HEK293 (cell line): ENCODE data around the gene C5orf15.
A peak's percentile ranks its signal among the peaks of the same experiment; 100 is the strongest.

Experiments
- CTCF ChIA-PET: fragments of 350-600 bp; formaldehyde crosslinking; extraction: SDS; loops from one replicate; lab custom pipeline; 2021; ENCODE audit warnings: antibody characterized with exemption; lab: Yijun Ruan, JAX
- POLR2A ChIA-PET: fragments of 300-600 bp; formaldehyde crosslinking; extraction: SDS; loops from one replicate; lab custom pipeline; 2020; ENCODE audit warnings: antibody characterized with exemption, inconsistent platforms; lab: Yijun Ruan, JAX
- H3K27ac ChIP-seq: fragments of 200-500 bp; sonication (Bioruptor generic); 2 replicates; pipeline ENCODE4 v1.5.1; 2014; ENCODE audit warnings: low read depth, low read length, control low read depth, inconsistent platforms; ENCODE audit errors: extremely low read depth
- H3K36me3 ChIP-seq, 2 experiments: fragments of 200-500 bp in 1 of 2; sonication (Bioruptor generic) in 1 of 2; 1 replicate in 1 of 2; 2 replicates in 1 of 2; pipeline ENCODE4 v1.5.1; 2014 to 2017; ENCODE audit warnings: inconsistent platforms in 2 of 2, low read length in 2 of 2; ENCODE audit not compliant: control insufficient read depth in 2 of 2, insufficient read depth in 1 of 2
- H3K4me1 ChIP-seq: fragments of 200-500 bp; sonication (Bioruptor generic); 2 replicates; pipeline ENCODE4 v1.5.1; 2014; ENCODE audit warnings: mild to moderate bottlenecking, low read length, inconsistent platforms; ENCODE audit not compliant: control insufficient read depth, insufficient read depth
- H3K4me3 ChIP-seq: 2 replicates; pipeline ENCODE4 v1.5.1; 2011; ENCODE audit warnings: low read depth, mild to moderate bottlenecking, control low read depth, low read length, moderate library complexity
- H3K9me3 ChIP-seq: fragments of 200-500 bp; sonication (Bioruptor generic); 2 replicates; pipeline ENCODE4 v1.5.1; 2014; ENCODE audit warnings: low read depth, low read length, inconsistent platforms; ENCODE audit not compliant: control insufficient read depth, insufficient read depth
- GLIS1 ChIP-seq: fragments of 450-650 bp; formaldehyde crosslinking; IDR thresholded peaks from 2 replicates; pipeline ENCODE4 v1.5.1; 2016; ENCODE audit warnings: missing biosample characterization, missing genetic modification characterization
- REPIN1 ChIP-seq: fragments of 450-650 bp; formaldehyde crosslinking; IDR thresholded peaks from 2 replicates; pipeline ENCODE4 v1.5.1; 2017; ENCODE audit warnings: missing biosample characterization, missing genetic modification characterization, low read depth
- SALL2 ChIP-seq: fragments of 450-650 bp; formaldehyde crosslinking; IDR thresholded peaks from 2 replicates; pipeline ENCODE4 v1.5.0; 2017; ENCODE audit warnings: missing biosample characterization, mild to moderate bottlenecking, missing genetic modification characterization, borderline replicate concordance
- ZFHX2 ChIP-seq: fragments of 450-650 bp; formaldehyde crosslinking; conservative IDR thresholded peaks from 2 replicates; pipeline ENCODE4 v1.5.1; 2016; ENCODE audit warnings: missing biosample characterization, missing genetic modification characterization
- ZIC2 ChIP-seq: fragments of 450-650 bp; formaldehyde crosslinking; IDR thresholded peaks from 2 replicates; pipeline ENCODE4 v1.5.1; 2016; ENCODE audit warnings: missing biosample characterization, missing genetic modification characterization
- ZNF10 ChIP-seq: fragments of 450-650 bp; formaldehyde crosslinking; IDR thresholded peaks from 2 replicates; pipeline ENCODE4 v1.5.1; 2017; ENCODE audit warnings: missing biosample characterization, missing genetic modification characterization
- ZNF133 ChIP-seq: fragments of 450-650 bp; formaldehyde crosslinking; IDR thresholded peaks from 2 replicates; pipeline ENCODE4 v1.5.1; 2016; ENCODE audit warnings: missing biosample characterization, missing genetic modification characterization
- ZNF174 ChIP-seq: fragments of 450-650 bp; formaldehyde crosslinking; IDR thresholded peaks from 2 replicates; pipeline ENCODE4 v1.5.0; 2017; ENCODE audit warnings: missing biosample characterization, mild to moderate bottlenecking, missing genetic modification characterization
- ZNF19 ChIP-seq: fragments of 450-650 bp; formaldehyde crosslinking; IDR thresholded peaks from 2 replicates; pipeline ENCODE4; 2016; ENCODE audit warnings: missing biosample characterization, missing genetic modification characterization, low read depth
- ZNF544 ChIP-seq: fragments of 450-650 bp; formaldehyde crosslinking; IDR thresholded peaks from 2 replicates; pipeline ENCODE4 v1.5.0; 2017; ENCODE audit warnings: missing biosample characterization, missing genetic modification characterization
- ZNF610 ChIP-seq: fragments of 450-650 bp; formaldehyde crosslinking; IDR thresholded peaks from 2 replicates; pipeline ENCODE4 v1.5.1; 2016; ENCODE audit warnings: missing biosample characterization, missing genetic modification characterization, borderline replicate concordance
- ZNF707 ChIP-seq: fragments of 450-650 bp; formaldehyde crosslinking; IDR thresholded peaks from 2 replicates; pipeline ENCODE4 v1.5.1; 2016; ENCODE audit warnings: missing biosample characterization, missing genetic modification characterization
- ZNF747 ChIP-seq: fragments of 450-650 bp; formaldehyde crosslinking; IDR thresholded peaks from 2 replicates; pipeline ENCODE4 v1.5.1; 2016; ENCODE audit warnings: missing biosample characterization, missing genetic modification characterization
- ZNF791 ChIP-seq: fragments of 450-650 bp; formaldehyde crosslinking; IDR thresholded peaks from 2 replicates; pipeline ENCODE4 v1.5.1; 2016; ENCODE audit warnings: missing biosample characterization, missing genetic modification characterization
- ZNF792 ChIP-seq: fragments of 450-650 bp; formaldehyde crosslinking; IDR thresholded peaks from 2 replicates; pipeline ENCODE4 v1.5.1; 2016; ENCODE audit warnings: missing biosample characterization, missing genetic modification characterization
- ZNF837 ChIP-seq: fragments of 450-650 bp; formaldehyde crosslinking; IDR thresholded peaks from 2 replicates; pipeline ENCODE4 v1.5.1; 2016; ENCODE audit warnings: missing biosample characterization, missing genetic modification characterization
- ZSCAN23 ChIP-seq: fragments of 450-650 bp; formaldehyde crosslinking; IDR thresholded peaks from 2 replicates; pipeline ENCODE4 v1.5.1; 2016; ENCODE audit warnings: missing biosample characterization, missing genetic modification characterization
- TF ChIP-seq, protein P1 (sequence below): fragments of 450-650 bp; formaldehyde crosslinking; conservative IDR thresholded peaks from 2 replicates; pipeline ENCODE4 v1.5.1; 2016; ENCODE audit warnings: low read depth, missing biosample characterization, missing genetic modification characterization
- TF ChIP-seq, protein P2 (sequence below): fragments of 450-650 bp; formaldehyde crosslinking; IDR thresholded peaks from 2 replicates; pipeline ENCODE4 v1.5.1; 2016; ENCODE audit warnings: missing biosample characterization, missing genetic modification characterization
- TF ChIP-seq, protein P3 (sequence below): fragments of 450-650 bp; formaldehyde crosslinking; IDR thresholded peaks from 2 replicates; pipeline ENCODE4 v1.5.1; 2017; ENCODE audit warnings: missing biosample characterization, missing genetic modification characterization
- TF ChIP-seq, protein P4 (sequence below): fragments of 450-650 bp; formaldehyde crosslinking; IDR thresholded peaks from 2 replicates; pipeline ENCODE4 v1.5.1; 2016; ENCODE audit warnings: missing biosample characterization, missing genetic modification characterization

The C5orf15 gene

DNA sequence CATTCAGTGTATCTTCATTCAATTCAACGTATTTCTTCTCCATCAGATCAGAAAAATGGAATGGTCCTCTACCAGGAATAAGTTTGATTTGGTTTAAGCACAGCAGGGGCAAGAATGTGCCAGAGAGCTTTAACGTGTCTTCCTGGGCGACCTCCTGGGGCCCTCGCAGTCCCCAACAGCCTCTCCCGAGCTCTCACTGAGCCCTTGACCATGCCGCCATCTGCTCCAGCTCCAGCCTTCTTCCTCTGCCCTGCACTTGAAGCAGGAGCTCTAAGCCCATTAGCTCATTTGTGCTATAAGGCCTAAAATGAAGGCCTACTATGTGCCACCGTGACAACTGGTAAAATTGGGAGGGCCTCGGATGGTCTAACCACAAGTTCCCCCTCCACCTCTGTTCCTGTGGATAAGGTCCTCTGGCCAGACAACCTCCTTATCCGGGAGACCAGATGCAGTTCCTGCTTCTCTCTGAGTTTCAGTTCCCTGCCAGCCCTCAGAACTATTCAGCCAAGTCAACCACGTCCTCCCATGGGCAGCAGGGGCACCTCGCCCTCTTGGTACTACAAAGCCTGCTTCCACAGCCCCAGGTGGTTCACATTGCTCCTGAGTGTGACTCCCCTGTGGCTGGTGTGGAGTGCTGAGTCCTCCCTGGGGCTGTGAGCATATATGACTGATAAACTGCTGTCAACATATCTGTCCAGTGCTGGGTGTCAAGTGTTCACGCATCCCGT, 35.8 kb downstream of the C5orf15 start:
- H3K9me3 ChIP-seq = no peaks in the 10 kb centered on the region
- H3K4me1 ChIP-seq = no peaks in the 10 kb centered on the region; the same call in 1 of the 2 replicates
- ChIA-PET POLR2A (no interaction called here), CTCF (no interaction called here)
- H3K36me3 ChIP-seq = no peaks in the 10 kb centered on the region
- TF ChIP-seq, protein P1, sequence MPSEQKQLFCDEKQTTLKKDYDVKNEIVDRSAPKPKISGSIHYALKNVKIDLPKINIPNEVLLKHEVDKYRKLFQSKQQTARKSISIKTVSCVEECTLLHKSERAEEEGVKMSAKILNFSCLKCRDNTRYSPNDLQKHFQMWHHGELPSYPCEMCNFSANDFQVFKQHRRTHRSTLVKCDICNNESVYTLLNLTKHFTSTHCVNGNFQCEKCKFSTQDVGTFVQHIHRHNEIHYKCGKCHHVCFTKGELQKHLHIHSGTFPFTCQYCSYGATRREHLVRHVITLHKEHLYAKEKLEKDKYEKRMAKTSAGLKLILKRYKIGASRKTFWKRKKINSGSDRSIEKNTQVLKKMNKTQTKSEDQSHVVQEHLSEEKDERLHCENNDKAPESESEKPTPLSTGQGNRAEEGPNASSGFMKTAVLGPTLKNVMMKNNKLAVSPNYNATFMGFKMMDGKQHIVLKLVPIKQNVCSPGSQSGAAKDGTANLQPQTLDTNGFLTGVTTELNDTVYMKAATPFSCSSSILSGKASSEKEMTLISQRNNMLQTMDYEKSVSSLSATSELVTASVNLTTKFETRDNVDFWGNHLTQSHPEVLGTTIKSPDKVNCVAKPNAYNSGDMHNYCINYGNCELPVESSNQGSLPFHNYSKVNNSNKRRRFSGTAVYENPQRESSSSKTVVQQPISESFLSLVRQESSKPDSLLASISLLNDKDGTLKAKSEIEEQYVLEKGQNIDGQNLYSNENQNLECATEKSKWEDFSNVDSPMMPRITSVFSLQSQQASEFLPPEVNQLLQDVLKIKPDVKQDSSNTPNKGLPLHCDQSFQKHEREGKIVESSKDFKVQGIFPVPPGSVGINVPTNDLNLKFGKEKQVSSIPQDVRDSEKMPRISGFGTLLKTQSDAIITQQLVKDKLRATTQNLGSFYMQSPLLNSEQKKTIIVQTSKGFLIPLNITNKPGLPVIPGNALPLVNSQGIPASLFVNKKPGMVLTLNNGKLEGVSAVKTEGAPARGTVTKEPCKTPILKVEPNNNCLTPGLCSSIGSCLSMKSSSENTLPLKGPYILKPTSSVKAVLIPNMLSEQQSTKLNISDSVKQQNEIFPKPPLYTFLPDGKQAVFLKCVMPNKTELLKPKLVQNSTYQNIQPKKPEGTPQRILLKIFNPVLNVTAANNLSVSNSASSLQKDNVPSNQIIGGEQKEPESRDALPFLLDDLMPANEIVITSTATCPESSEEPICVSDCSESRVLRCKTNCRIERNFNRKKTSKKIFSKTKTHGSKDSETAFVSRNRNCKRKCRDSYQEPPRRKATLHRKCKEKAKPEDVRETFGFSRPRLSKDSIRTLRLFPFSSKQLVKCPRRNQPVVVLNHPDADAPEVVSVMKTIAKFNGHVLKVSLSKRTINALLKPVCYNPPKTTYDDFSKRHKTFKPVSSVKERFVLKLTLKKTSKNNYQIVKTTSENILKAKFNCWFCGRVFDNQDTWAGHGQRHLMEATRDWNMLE (tag by site-specific recombination) = no peak
- TF ChIP-seq ZNF544 (tag by site-specific recombination) = no peak
- TF ChIP-seq ZNF747 (tag by site-specific recombination) = no peak
- TF ChIP-seq SALL2 = no peak
- TF ChIP-seq ZNF19 = no peak
- peak; percentile 75 for TF ChIP-seq ZIC2 (tag by site-specific recombination)
- no peak for TF ChIP-seq GLIS1
- no peak for TF ChIP-seq ZNF837 (tag by site-specific recombination)
- H3K4me3 ChIP-seq = no peak overlapping the region
- no peak overlapping the region for H3K27ac ChIP-seq

DNA sequence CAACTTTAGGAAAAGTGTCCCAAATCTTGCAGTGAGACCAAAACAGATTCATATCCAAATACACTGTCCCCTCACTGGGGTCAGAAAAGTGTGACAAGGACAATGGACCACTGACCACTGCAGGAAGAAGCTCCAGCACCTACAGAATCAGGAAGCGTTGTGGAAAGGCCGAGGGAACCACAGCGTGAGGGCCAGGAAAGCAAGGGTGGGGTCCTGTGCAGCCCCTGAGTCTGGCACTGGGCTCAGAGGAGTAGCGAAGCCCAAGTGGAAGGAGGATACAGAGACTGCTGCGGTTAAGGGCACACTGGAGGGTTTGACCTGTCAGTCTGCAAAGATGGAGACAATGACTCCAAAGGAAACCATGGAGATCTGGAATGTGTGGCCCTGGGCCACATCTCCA, 36.9 kb downstream of the C5orf15 start:
- POLR2A ChIA-PET = no interaction called here
- Histone ChIP-seq H3K27ac (no peak overlapping the region), H3K36me3 (no peaks in the 10 kb centered on the region), H3K4me3 (no peak overlapping the region), H3K9me3 (no peaks in the 10 kb centered on the region), H3K4me1 (no peaks in the 10 kb centered on the region)
- CTCF ChIA-PET = interaction anchor here (0.5 kb wide), 1 partner anchor 321 kb away, joined by 4 read pairs; no protein-coding TSS in a partner anchor
- TF ChIP-seq ZNF837 (tag by site-specific recombination) (no peak), ZNF792 (tag by site-specific recombination) (no peak), ZNF133 (tag by site-specific recombination) (no peak), ZNF791 (tag by site-specific recombination) (no peak)
- TF ChIP-seq, protein P2, sequence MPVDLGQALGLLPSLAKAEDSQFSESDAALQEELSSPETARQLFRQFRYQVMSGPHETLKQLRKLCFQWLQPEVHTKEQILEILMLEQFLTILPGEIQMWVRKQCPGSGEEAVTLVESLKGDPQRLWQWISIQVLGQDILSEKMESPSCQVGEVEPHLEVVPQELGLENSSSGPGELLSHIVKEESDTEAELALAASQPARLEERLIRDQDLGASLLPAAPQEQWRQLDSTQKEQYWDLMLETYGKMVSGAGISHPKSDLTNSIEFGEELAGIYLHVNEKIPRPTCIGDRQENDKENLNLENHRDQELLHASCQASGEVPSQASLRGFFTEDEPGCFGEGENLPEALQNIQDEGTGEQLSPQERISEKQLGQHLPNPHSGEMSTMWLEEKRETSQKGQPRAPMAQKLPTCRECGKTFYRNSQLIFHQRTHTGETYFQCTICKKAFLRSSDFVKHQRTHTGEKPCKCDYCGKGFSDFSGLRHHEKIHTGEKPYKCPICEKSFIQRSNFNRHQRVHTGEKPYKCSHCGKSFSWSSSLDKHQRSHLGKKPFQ (tag by site-specific recombination) = no peak
- TF ChIP-seq, all 188 proteins: peak for 0

DNA sequence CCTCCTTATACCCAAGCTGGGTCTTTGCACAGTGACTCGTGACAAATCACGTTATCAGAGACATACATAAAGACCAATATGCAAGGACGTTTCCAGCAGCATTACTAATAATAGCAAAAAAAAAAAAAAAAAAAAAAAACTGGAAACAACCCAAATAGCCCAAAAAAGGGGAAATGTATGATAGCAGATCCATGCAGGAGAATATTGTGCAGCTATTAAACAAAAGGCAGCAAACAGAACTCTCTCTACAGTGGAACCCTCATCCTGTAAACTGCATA, 37.7 kb downstream of the C5orf15 start:
- POLR2A ChIA-PET = no interaction called here
- no peaks in the 10 kb centered on the region for H3K36me3 ChIP-seq
- no peak overlapping the region for H3K27ac ChIP-seq
- CTCF ChIA-PET = interaction anchor here (0.6 kb wide), 1 partner anchor 816 kb away, joined by 4 read pairs; no protein-coding TSS in a partner anchor
- no peak overlapping the region for H3K4me3 ChIP-seq
- H3K4me1 ChIP-seq = no peaks in the 10 kb centered on the region
- no peaks in the 10 kb centered on the region for H3K9me3 ChIP-seq
- TF ChIP-seq ZNF707 (tag by site-specific recombination) (no peak), ZNF610 (no peak), ZNF10 (tag by site-specific recombination) (no peak), ZFHX2 (no peak), REPIN1 (tag by site-specific recombination) (no peak), ZSCAN23 (tag by site-specific recombination) (no peak), ZNF174 (tag by site-specific recombination) (no peak)
- TF ChIP-seq, protein P3, sequence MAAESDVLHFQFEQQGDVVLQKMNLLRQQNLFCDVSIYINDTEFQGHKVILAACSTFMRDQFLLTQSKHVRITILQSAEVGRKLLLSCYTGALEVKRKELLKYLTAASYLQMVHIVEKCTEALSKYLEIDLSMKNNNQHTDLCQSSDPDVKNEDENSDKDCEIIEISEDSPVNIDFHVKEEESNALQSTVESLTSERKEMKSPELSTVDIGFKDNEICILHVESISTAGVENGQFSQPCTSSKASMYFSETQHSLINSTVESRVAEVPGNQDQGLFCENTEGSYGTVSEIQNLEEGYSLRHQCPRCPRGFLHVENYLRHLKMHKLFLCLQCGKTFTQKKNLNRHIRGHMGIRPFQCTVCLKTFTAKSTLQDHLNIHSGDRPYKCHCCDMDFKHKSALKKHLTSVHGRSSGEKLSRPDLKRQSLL (tag by site-specific recombination) = no peak
- TF ChIP-seq, protein P4, sequence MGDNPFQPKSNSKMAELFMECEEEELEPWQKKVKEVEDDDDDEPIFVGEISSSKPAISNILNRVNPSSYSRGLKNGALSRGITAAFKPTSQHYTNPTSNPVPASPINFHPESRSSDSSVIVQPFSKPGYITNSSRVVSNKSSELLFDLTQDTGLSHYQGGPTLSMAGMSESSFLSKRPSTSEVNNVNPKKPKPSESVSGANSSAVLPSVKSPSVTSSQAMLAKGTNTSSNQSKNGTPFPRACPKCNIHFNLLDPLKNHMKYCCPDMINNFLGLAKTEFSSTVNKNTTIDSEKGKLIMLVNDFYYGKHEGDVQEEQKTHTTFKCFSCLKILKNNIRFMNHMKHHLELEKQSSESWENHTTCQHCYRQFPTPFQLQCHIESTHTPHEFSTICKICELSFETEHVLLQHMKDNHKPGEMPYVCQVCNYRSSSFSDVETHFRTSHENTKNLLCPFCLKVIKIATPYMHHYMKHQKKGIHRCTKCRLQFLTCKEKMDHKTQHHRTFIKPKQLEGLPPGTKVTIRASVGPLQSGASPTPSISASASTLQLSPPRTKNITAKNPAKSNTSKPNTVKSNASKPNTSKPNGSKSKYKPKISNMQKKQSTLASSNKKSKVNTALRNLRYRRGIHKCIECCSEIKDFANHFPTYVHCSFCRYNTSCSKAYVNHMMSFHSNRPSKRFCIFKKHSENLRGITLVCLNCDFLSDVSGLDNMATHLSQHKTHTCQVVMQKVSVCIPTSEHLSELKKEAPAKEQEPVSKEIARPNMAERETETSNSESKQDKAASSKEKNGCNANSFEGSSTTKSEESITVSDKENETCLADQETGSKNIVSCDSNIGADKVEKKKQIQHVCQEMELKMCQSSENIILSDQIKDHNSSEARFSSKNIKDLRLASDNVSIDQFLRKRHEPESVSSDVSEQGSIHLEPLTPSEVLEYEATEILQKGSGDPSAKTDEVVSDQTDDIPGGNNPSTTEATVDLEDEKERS (tag by site-specific recombination) = no peak
